ENCODE data around the gene HSD17B4. TPM values are rescaled to one million over a fixed set of nuclear protein-coding genes. Genes with fewer than 3 reads are reported as not detected.
"Not testable (repeated sequence)": the region's sequence is repeated elsewhere in the genome, so short reads cannot be mapped to it uniquely, and the experiment has no call there.

The HSD17B4 gene
- total and polyA plus RNA-seq, 2 donors (not counting 1 experiment from before 2014, with no cell fraction given), result 187 to 340 TPM

GRCh38 chr5:119483155-119483554 is 30.9 kb downstream of the HSD17B4 start:
- no peak for DNase-seq (ENCODE audit: low read depth in 2 of 2)
- Histone ChIP-seq H3K4me2 (ENCODE audit: extremely low read depth, insufficient read depth, low read length) (no peak overlapping the region), H3K79me2 (ENCODE audit: control insufficient read depth, insufficient read depth, low read length) (no peaks in the 10 kb centered on the region), H4K20me1 (ENCODE audit: control insufficient read depth, extremely low read depth, insufficient read depth, low read length) (no peaks in the 10 kb centered on the region), H3K36me3 (ENCODE audit: control insufficient read depth, insufficient read depth, low read length) (no peaks in the 10 kb centered on the region), H3K4me3 (replicated peaks in 1 of 4; ENCODE audit: control extremely low read depth in 1 of 4, insufficient read depth in 1 of 4, low read depth in 3 of 4, low read length in 4 of 4) (no peak overlapping the region), H3K4me1 (ENCODE audit: control insufficient read depth, extremely low read depth, insufficient read depth, low read length) (no peaks in the 10 kb centered on the region), H3K27me3 (ENCODE audit: control insufficient read depth, insufficient read depth, low read length) (no peaks in the 10 kb centered on the region), H3K9ac (ENCODE audit: insufficient read depth, low read length) (no peak overlapping the region), H3K9me3 (ENCODE audit: control insufficient read depth, insufficient read depth, low read depth, low read length) (no peaks in the 10 kb centered on the region), H2AFZ (ENCODE audit: low read length) (no peak overlapping the region), H3K27ac (ENCODE audit: insufficient read depth, low read length) (no peak overlapping the region)
- TF ChIP-seq CTCF (conservative IDR thresholded peaks at IDR 0.05 in 1 of 2, IDR thresholded peaks at IDR 0.05 in 1 of 2; ENCODE audit: low read depth in 1 of 2, low read length in 2 of 2) (no peak), EZH2 (IDR thresholded peaks at IDR 0.05; ENCODE audit: low read length, missing control alignments) (no peak)

- Histone ChIP-seq H3K9me3 (ENCODE audit: control insufficient read depth, insufficient read depth, low read depth, low read length) (no peaks in the 10 kb centered on the region), H3K36me3 (ENCODE audit: control insufficient read depth, insufficient read depth, low read length) (no peaks in the 10 kb centered on the region), H3K9ac (ENCODE audit: insufficient read depth, low read length) (no peak overlapping the region), H3K27ac (ENCODE audit: insufficient read depth, low read length) (no peak overlapping the region), H3K4me3 (replicated peaks in 1 of 4; ENCODE audit: control extremely low read depth in 1 of 4, insufficient read depth in 1 of 4, low read depth in 3 of 4, low read length in 4 of 4) (no peak overlapping the region), H3K4me1 (ENCODE audit: control insufficient read depth, extremely low read depth, insufficient read depth, low read length) (no peaks in the 10 kb centered on the region), H3K27me3 (ENCODE audit: control insufficient read depth, insufficient read depth, low read length) (no peaks in the 10 kb centered on the region), H3K4me2 (ENCODE audit: extremely low read depth, insufficient read depth, low read length) (no peak overlapping the region), H4K20me1 (ENCODE audit: control insufficient read depth, extremely low read depth, insufficient read depth, low read length) (no peaks in the 10 kb centered on the region), H3K79me2 (ENCODE audit: control insufficient read depth, insufficient read depth, low read length) (no peaks in the 10 kb centered on the region), H2AFZ (ENCODE audit: low read length) (no peak overlapping the region)
- DNase-seq (ENCODE audit: low read depth in 2 of 2), result no peak
- TF ChIP-seq EZH2 (IDR thresholded peaks at IDR 0.05; ENCODE audit: low read length, missing control alignments) (no peak), CTCF (conservative IDR thresholded peaks at IDR 0.05 in 1 of 2, IDR thresholded peaks at IDR 0.05 in 1 of 2; ENCODE audit: low read depth in 1 of 2, low read length in 2 of 2) (no peak)
Observed at GRCh38 chr5:119484884-119485283, 32.6 kb downstream of the HSD17B4 start.

GRCh38 chr5:119501671-119502179 is 49.4 kb downstream of the HSD17B4 start:
- DNase-seq (ENCODE audit: low read depth in 2 of 2), result no peak
- Histone ChIP-seq H3K4me2 (ENCODE audit: extremely low read depth, insufficient read depth, low read length) (no peak overlapping the region), H3K9me3 (ENCODE audit: control insufficient read depth, insufficient read depth, low read depth, low read length) (no peaks in the 10 kb centered on the region), H3K4me3 (replicated peaks in 1 of 4; ENCODE audit: control extremely low read depth in 1 of 4, insufficient read depth in 1 of 4, low read depth in 3 of 4, low read length in 4 of 4) (no peak overlapping the region), H3K27ac (ENCODE audit: insufficient read depth, low read length) (no peak overlapping the region), H3K9ac (ENCODE audit: insufficient read depth, low read length) (no peak overlapping the region), H3K79me2 (ENCODE audit: control insufficient read depth, insufficient read depth, low read length) (no peaks in the 10 kb centered on the region), H4K20me1 (ENCODE audit: control insufficient read depth, extremely low read depth, insufficient read depth, low read length) (no peaks in the 10 kb centered on the region), H2AFZ (ENCODE audit: low read length) (no peak overlapping the region), H3K27me3 (ENCODE audit: control insufficient read depth, insufficient read depth, low read length) (no peaks in the 10 kb centered on the region), H3K4me1 (ENCODE audit: control insufficient read depth, extremely low read depth, insufficient read depth, low read length) (no peaks in the 10 kb centered on the region), H3K36me3 (ENCODE audit: control insufficient read depth, insufficient read depth, low read length) (no peaks in the 10 kb centered on the region)
- TF ChIP-seq CTCF (conservative IDR thresholded peaks at IDR 0.05 in 1 of 2, IDR thresholded peaks at IDR 0.05 in 1 of 2; ENCODE audit: low read depth in 1 of 2, low read length in 2 of 2), result no peak
- TF ChIP-seq EZH2 (IDR thresholded peaks at IDR 0.05; ENCODE audit: low read length, missing control alignments), result no peak

- not testable (repeated sequence) for H3K27me3 ChIP-seq (ENCODE audit: control insufficient read depth, insufficient read depth, low read length); H3K9ac ChIP-seq (ENCODE audit: insufficient read depth, low read length); DNase-seq (ENCODE audit: low read depth in 2 of 2); H3K36me3 ChIP-seq (ENCODE audit: control insufficient read depth, insufficient read depth, low read length); H3K4me3 ChIP-seq (replicated peaks in 1 of 4; ENCODE audit: control extremely low read depth in 1 of 4, insufficient read depth in 1 of 4, low read depth in 3 of 4, low read length in 4 of 4); H3K4me2 ChIP-seq (ENCODE audit: extremely low read depth, insufficient read depth, low read length); H4K20me1 ChIP-seq (ENCODE audit: control insufficient read depth, extremely low read depth, insufficient read depth, low read length); H2AFZ ChIP-seq (ENCODE audit: low read length); H3K27ac ChIP-seq (ENCODE audit: insufficient read depth, low read length); H3K79me2 ChIP-seq (ENCODE audit: control insufficient read depth, insufficient read depth, low read length); H3K9me3 ChIP-seq (ENCODE audit: control insufficient read depth, insufficient read depth, low read depth, low read length); H3K4me1 ChIP-seq (ENCODE audit: control insufficient read depth, extremely low read depth, insufficient read depth, low read length)
Observed at GRCh38 chr5:119503939-119504338, 51.6 kb downstream of the HSD17B4 start.

All from fibroblast of lung (primary cell).